ENCODE measurements around the gene DMRTC2. TPM values are rescaled to one million over a fixed set of nuclear protein-coding genes. Genes with fewer than 3 reads are reported as not detected.

The DMRTC2 gene
- total RNA-seq, 1 donor from 2014 or later = not detected

- DNase-seq = no peak
These were observed 46.1 kb downstream of the DMRTC2 start for GRCh38 chr19:41890936-41891335.

- no peak for DNase-seq
These were observed 47.5 kb downstream of the DMRTC2 start for GRCh38 chr19:41892173-41892902.

- no peak for DNase-seq
These were observed 49.1 kb downstream of the DMRTC2 start for GRCh38 chr19:41893899-41894298.

GRCh38 chr19:41894350-41894749 lies 49.5 kb downstream of the DMRTC2 start:
- no peak for DNase-seq

GRCh38 chr19:41895745-41896580 lies 51.1 kb downstream of the DMRTC2 start:
- DNase-seq = no peak

- DNase-seq = no peak
These were observed 51.7 kb downstream of the DMRTC2 start for GRCh38 chr19:41896581-41896942.

- no peak for DNase-seq
These were observed 52.3 kb downstream of the DMRTC2 start for GRCh38 chr19:41897181-41897580.

- DNase-seq = no peak
These were observed 53.0 kb downstream of the DMRTC2 start for GRCh38 chr19:41897820-41898219.

- DNase-seq = no peak
These were observed 53.4 kb downstream of the DMRTC2 start for GRCh38 chr19:41898235-41898634.

Small RNA genes lying within 50 kb of the gene (small RNA-seq; reads per million reads assigned to genes)
- gene MIR6797 (ENCODE audit: low replicate concordance) = not detected

Other genes with a start within 250 kb of the DMRTC2 start
- gene CEACAM4, start 218.0 kb upstream of the DMRTC2 start, total RNA-seq = 0.59 TPM
- gene CEACAM7, start 156.8 kb upstream of the DMRTC2 start, total RNA-seq = 0.30 TPM
- gene CEACAM5, start 136.4 kb upstream of the DMRTC2 start, total RNA-seq = 2.4 TPM
- gene CEACAM6, start 89.5 kb upstream of the DMRTC2 start, total RNA-seq = 5.0 TPM
- gene CEACAM3, start 48.5 kb upstream of the DMRTC2 start, total RNA-seq = 1.5 TPM
- gene LYPD4, start 359 bp upstream of the DMRTC2 start, total RNA-seq = not detected
- gene RPS19, start 15.2 kb downstream of the DMRTC2 start, total RNA-seq = 470 TPM
- 0.79 TPM for gene CD79A, start 32.2 kb downstream of the DMRTC2 start, total RNA-seq
- 34.3 TPM for gene ARHGEF1, start 38.1 kb downstream of the DMRTC2 start, total RNA-seq
- 0.10 TPM for gene ERFL, start 83.4 kb downstream of the DMRTC2 start, total RNA-seq
- 68.0 TPM for gene RABAC1, start 114.3 kb downstream of the DMRTC2 start, total RNA-seq
- not detected for gene ATP1A3, start 149.2 kb downstream of the DMRTC2 start, total RNA-seq
- 1.8 TPM for gene GRIK5, start 225.2 kb downstream of the DMRTC2 start, total RNA-seq
- gene ZNF574, start 231.1 kb downstream of the DMRTC2 start, total RNA-seq = 8.7 TPM

Data from skin of body (tissue), 3 donors.